Tibial nerve (tissue), 4 donors: Measurements from ENCODE around the gene SDCCAG8.

ENCODE experiments used
- CTCF ChIP-seq, 5 experiments: fragments of 200-600 bp in 3 of 5; fragments of 450-650 bp in 2 of 5; sonication (generic) in 3 of 5; IDR thresholded peaks; one replicate each; pipeline ENCODE4 v1.5.1; 2016 to 2019; ENCODE audit warnings: antibody characterized with exemption in 5 of 5, mild to moderate bottlenecking in 3 of 5, moderate library complexity in 2 of 5
- EP300 ChIP-seq, 2 donors: sonication (generic); formaldehyde crosslinking; IDR thresholded peaks; one replicate each; pipeline ENCODE4 v1.6.1; 2017; ENCODE audit warnings: antibody characterized with exemption in 2 of 2, mild to moderate bottlenecking in 1 of 2
- POLR2A ChIP-seq, 2 donors: fragments of 450-650 bp; IDR thresholded peaks; one replicate each; pipeline ENCODE4 v1.6.1; 2017; ENCODE audit warnings: antibody characterized with exemption in 2 of 2, mild to moderate bottlenecking in 2 of 2, moderate library complexity in 2 of 2

DNA sequence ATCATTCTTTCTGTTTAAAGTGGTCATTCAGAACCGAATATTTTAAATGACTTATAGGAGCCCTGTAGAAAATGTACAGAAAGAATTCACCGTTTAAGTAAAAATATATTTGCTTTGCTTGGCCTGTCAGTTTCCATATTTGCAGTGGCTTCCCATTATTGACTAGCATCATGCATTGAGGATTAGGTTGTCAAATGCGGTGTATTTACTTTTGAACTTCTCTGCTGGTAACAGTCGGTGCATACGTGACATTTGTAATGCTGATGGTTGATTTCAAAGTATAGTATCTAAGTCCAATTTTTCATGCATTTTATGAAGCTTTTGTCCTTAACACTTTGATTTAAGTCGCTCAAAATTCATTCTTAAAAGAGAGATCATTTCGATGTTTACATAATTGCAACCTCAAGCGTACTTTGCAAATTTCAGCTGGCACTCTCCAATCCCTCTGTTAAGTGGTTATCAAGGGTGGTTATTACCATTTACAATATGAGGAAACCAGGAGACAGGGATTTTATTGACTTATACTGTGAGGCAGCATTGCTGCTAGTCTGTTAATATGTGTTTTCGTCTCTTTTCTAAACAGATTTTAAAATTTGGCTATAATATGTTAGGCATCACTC lies 201.6 kb downstream of the SDCCAG8 start:
- no peak for TF ChIP-seq CTCF (IDR thresholded peaks at IDR 0.05)
- no peak for TF ChIP-seq POLR2A (IDR thresholded peaks at IDR 0.05)
- TF ChIP-seq EP300 (IDR thresholded peaks at IDR 0.05): no peak
